DOHH2 (cell line): ENCODE data around the gene BRD3OS.
A peak's percentile ranks its signal among the peaks of the same experiment; 100 is the strongest.

Source experiments
- H3F3A ChIP-seq: fragments of 200-600 bp; sonication (generic), shearing (Covaris generic); 2 replicates; pipeline ENCODE4 v1.6.0; 2016; ENCODE audit warnings: antibody characterized with exemption, mild to moderate bottlenecking; ENCODE audit not compliant: control insufficient read depth, insufficient read depth
- H3K27ac ChIP-seq: fragments of 200-600 bp; sonication (generic); 2 replicates; pipeline ENCODE4 v1.5.1; 2014; ENCODE audit warnings: low read depth, mild to moderate bottlenecking, low read length, moderate library complexity
- H3K27me3 ChIP-seq: fragments of 200-600 bp; sonication (generic); 2 replicates; pipeline ENCODE4 v1.6.1; 2014; ENCODE audit warnings: mild to moderate bottlenecking, low read length, mixed read lengths; ENCODE audit not compliant: control insufficient read depth
- H3K36me3 ChIP-seq: fragments of 200-600 bp; sonication (generic); 2 replicates; pipeline ENCODE4 v1.6.1; 2014; ENCODE audit warnings: mild to moderate bottlenecking, low read length, moderate library complexity, mixed read lengths; ENCODE audit not compliant: control insufficient read depth
- H3K4me1 ChIP-seq: fragments of 200-600 bp; sonication (generic); 2 replicates; pipeline ENCODE4 v1.6.1; 2014; ENCODE audit warnings: mild to moderate bottlenecking, low read length, mixed read lengths; ENCODE audit not compliant: control insufficient read depth
- H3K4me2 ChIP-seq: fragments of 200-600 bp; sonication (generic); 2 replicates; pipeline ENCODE4 v1.6.0; 2014; ENCODE audit warnings: mild to moderate bottlenecking, low read length, moderate library complexity
- H3K4me3 ChIP-seq: fragments of 200-600 bp; sonication (generic); 2 replicates; pipeline ENCODE4 v1.5.1; 2014; ENCODE audit warnings: mild to moderate bottlenecking, low read length, mixed read lengths
- H3K79me2 ChIP-seq: fragments of 200-600 bp; sonication (generic); 2 replicates; pipeline ENCODE4 v1.6.1; 2014; ENCODE audit warnings: mild to moderate bottlenecking, low read length, mixed read lengths; ENCODE audit not compliant: control insufficient read depth
- H3K9me2 ChIP-seq: fragments of 200-600 bp; sonication (generic); replicated peaks from 2 replicates; pipeline ENCODE4 v1.6.1; 2014; ENCODE audit warnings: mild to moderate bottlenecking, low read length, mixed read lengths; ENCODE audit not compliant: control insufficient read depth
- H3K9me3 ChIP-seq: fragments of 200-600 bp; sonication (generic); 2 replicates; pipeline ENCODE4 v1.6.1; 2014; ENCODE audit warnings: antibody characterized with exemption, low read length, mixed read lengths; ENCODE audit not compliant: control insufficient read depth, insufficient read depth
- H4K20me1 ChIP-seq: fragments of 200-600 bp; sonication (generic); 2 replicates; pipeline ENCODE4 v1.6.0; 2014; ENCODE audit warnings: low read depth, mild to moderate bottlenecking, antibody characterized with exemption, low read length, moderate library complexity; ENCODE audit not compliant: control insufficient read depth, insufficient read depth
- CTCF ChIP-seq: fragments of 200-600 bp; sonication (generic); IDR thresholded peaks from one replicate; pipeline ENCODE4 v1.5.1; 2014; ENCODE audit warnings: antibody characterized with exemption, mild to moderate bottlenecking, low read depth, low read length; ENCODE audit not compliant: poor library complexity, severe bottlenecking
- EZH2phosphoT487 ChIP-seq: fragments of 200-600 bp; sonication (generic); IDR thresholded peaks from 2 replicates; pipeline ENCODE4 v1.6.1; 2017; ENCODE audit warnings: borderline replicate concordance, mild to moderate bottlenecking, antibody characterized with exemption, low read length, moderate library complexity, mixed read lengths

BRD3OS gene

GRCh38 chr9:134024828-134025605 is at the start of gene BRD3OS:
BRD3OS (plus strand) TSS chr9:134025481; CDS start chr9:134026748, 1,267 bp downstream.
- peak within 1 kb of the TSS; percentile 62 for H3K27ac ChIP-seq
- H4K20me1 ChIP-seq: 0 out of 2 replicates have a peak, but pooled peaks cover 5% of the 10 kb centered on the region
- H3K4me3 ChIP-seq: peak within 1 kb of the TSS; percentile 99
- H3K9me2 ChIP-seq: no peaks in the 10 kb centered on the region
- H3K79me2 ChIP-seq: peaks cover 11% of the 10 kb centered on the region
- no peaks in the 10 kb centered on the region for H3K27me3 ChIP-seq
- TF ChIP-seq EZH2phosphoT487: no peak
- peaks cover 25% of the 10 kb centered on the region for H3K4me1 ChIP-seq
- H3K4me2 ChIP-seq: peak within 1 kb of the TSS; percentile 92
- no peaks in the 10 kb centered on the region for H3K9me3 ChIP-seq
- H3K36me3 ChIP-seq: peaks cover 37% of the 10 kb centered on the region
- H3F3A ChIP-seq: peaks cover 10% of the 10 kb centered on the region; the same call in 1 of the 2 replicates

GRCh38 chr9:133975511-133975910 is 49.8 kb upstream of the BRD3OS start:
- H3K27ac ChIP-seq: no peak overlapping the region
- H3K4me1 ChIP-seq: peaks cover 69% of the 10 kb centered on the region
- no peaks in the 10 kb centered on the region for H3K27me3 ChIP-seq
- no peak overlapping the region for H3K4me2 ChIP-seq
- peaks cover 99% of the 10 kb centered on the region for H3K79me2 ChIP-seq
- no peaks in the 10 kb centered on the region for H3K9me3 ChIP-seq
- H4K20me1 ChIP-seq: peaks cover 42% of the 10 kb centered on the region
- H3K4me3 ChIP-seq: no peak overlapping the region
- TF ChIP-seq CTCF (no peak), EZH2phosphoT487 (no peak)
- H3K36me3 ChIP-seq: no peaks in the 10 kb centered on the region
- H3K9me2 ChIP-seq: no peaks in the 10 kb centered on the region
- H3F3A ChIP-seq: 0 out of 2 replicates have a peak, but pooled peaks cover 3% of the 10 kb centered on the region

DNA sequence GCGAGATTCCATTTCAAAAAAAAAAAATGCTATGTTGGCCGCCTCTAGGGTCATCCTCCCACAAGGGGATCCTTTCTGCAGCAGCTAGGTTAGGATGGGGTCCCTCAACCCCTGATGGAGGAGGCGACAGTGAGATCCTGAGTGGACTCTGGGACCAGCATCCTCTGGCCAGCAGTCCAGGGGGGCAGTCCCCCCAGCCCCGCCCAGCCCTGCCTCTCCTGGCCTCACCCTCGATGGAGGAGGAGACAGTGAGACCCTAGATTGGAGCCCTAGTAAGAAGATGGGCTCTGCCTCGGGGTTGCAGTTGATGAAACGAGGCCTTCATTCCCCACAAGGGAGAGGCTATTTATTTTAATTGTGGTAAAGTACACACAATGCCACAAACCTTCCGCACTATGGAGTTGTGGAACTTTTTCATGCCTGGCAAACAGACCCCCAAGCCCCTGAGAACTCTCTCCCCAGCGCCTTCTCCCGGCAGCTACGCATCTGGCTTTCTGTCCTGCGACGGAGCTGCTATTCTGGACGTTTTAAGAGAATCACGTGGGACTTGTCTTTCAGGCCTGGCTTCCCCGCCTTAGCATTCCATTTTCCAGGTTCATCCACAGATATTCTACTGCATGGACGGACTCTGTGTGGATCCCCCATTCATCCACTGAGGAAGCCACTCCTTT is 49.0 kb upstream of the BRD3OS start:
- Histone ChIP-seq H3K4me2 (no peak overlapping the region), H4K20me1 (peaks cover 44% of the 10 kb centered on the region), H3F3A (0 out of 2 replicates have a peak, but pooled peaks cover 3% of the 10 kb centered on the region), H3K27ac (no peak overlapping the region), H3K4me1 (peaks cover 73% of the 10 kb centered on the region), H3K79me2 (peaks cover 100% of the 10 kb centered on the region), H3K9me2 (no peaks in the 10 kb centered on the region), H3K9me3 (no peaks in the 10 kb centered on the region), H3K27me3 (no peaks in the 10 kb centered on the region), H3K4me3 (no peak overlapping the region), H3K36me3 (no peaks in the 10 kb centered on the region)
- TF ChIP-seq CTCF: no peak
- no peak for TF ChIP-seq EZH2phosphoT487

- no peaks in the 10 kb centered on the region for H3K9me3 ChIP-seq
- no peaks in the 10 kb centered on the region for H3K27me3 ChIP-seq
- TF ChIP-seq EZH2phosphoT487 (no peak), CTCF (no peak)
- 0 out of 2 replicates have a peak, but pooled peaks cover 3% of the 10 kb centered on the region for H3F3A ChIP-seq
- no peak overlapping the region for H3K4me2 ChIP-seq
- no peak overlapping the region for H3K4me3 ChIP-seq
- no peak overlapping the region for H3K27ac ChIP-seq
- H3K36me3 ChIP-seq: no peaks in the 10 kb centered on the region
- no peaks in the 10 kb centered on the region for H3K9me2 ChIP-seq
- H4K20me1 ChIP-seq: peaks cover 44% of the 10 kb centered on the region
- peaks cover 73% of the 10 kb centered on the region for H3K4me1 ChIP-seq
- H3K79me2 ChIP-seq: peaks cover 100% of the 10 kb centered on the region
Observed at GRCh38 chr9:133976887-133977286, 48.4 kb upstream of the BRD3OS start.
